ENCODE measurements around the gene PITX1.
A peak's percentile ranks its signal among the peaks of the same experiment; 100 is the strongest.

Gene PITX1

GRCh38 chr5:135045488-135045887 is 11.5 kb upstream of the PITX1 start:
- no peak overlapping the region for H3K27ac ChIP-seq
- DNase-seq (ENCODE audit: low read depth, low spot score): no peak

- H3K27ac ChIP-seq: no peak overlapping the region
- DNase-seq (ENCODE audit: low read depth, low spot score): no peak
Observed at GRCh38 chr5:135042595-135042994, 8.6 kb upstream of the PITX1 start.

GRCh38 chr5:135041726-135042125 is 7.7 kb upstream of the PITX1 start:
- no peak for DNase-seq (ENCODE audit: low read depth, low spot score)
- no peak overlapping the region for H3K27ac ChIP-seq

GRCh38 chr5:135041145-135041587 is 7.1 kb upstream of the PITX1 start:
- no peak for DNase-seq (ENCODE audit: low read depth, low spot score)
- no peak overlapping the region for H3K27ac ChIP-seq

- no peak for DNase-seq (ENCODE audit: low read depth, low spot score)
- H3K27ac ChIP-seq: no peak overlapping the region
Observed at GRCh38 chr5:135040333-135041144, 6.5 kb upstream of the PITX1 start.

GRCh38 chr5:135040034-135040332 is 6.0 kb upstream of the PITX1 start:
- DNase-seq (ENCODE audit: low read depth, low spot score): no peak
- no peak overlapping the region for H3K27ac ChIP-seq

- peak overlapping the region; percentile 9 for H3K27ac ChIP-seq
- no peak for DNase-seq (ENCODE audit: low read depth, low spot score)
Observed at GRCh38 chr5:135039271-135040033, 5.4 kb upstream of the PITX1 start.

GRCh38 chr5:135038813-135039270 is 4.8 kb upstream of the PITX1 start:
- no peak for DNase-seq (ENCODE audit: low read depth, low spot score)
- peak overlapping the region; percentile 9 for H3K27ac ChIP-seq

GRCh38 chr5:135038205-135038812 is 4.3 kb upstream of the PITX1 start:
- no peak for DNase-seq (ENCODE audit: low read depth, low spot score)
- peak overlapping the region; percentile 9 for H3K27ac ChIP-seq

GRCh38 chr5:135037519-135038204 is 3.6 kb upstream of the PITX1 start:
- no peak for DNase-seq (ENCODE audit: low read depth, low spot score)
- peak overlapping the region; percentile 9 for H3K27ac ChIP-seq

- H3K27ac ChIP-seq: peak overlapping the region; percentile 94
- no peak for DNase-seq (ENCODE audit: low read depth, low spot score)
Observed at GRCh38 chr5:135036405-135036804, 2.4 kb upstream of the PITX1 start.

- H3K27ac ChIP-seq: peak overlapping the region; percentile 94
- DNase-seq (ENCODE audit: low read depth, low spot score): no peak
Observed at GRCh38 chr5:135035678-135036030, 1.6 kb upstream of the PITX1 start.

GRCh38 chr5:135034963-135035677 is 1.1 kb upstream of the PITX1 start:
- peak overlapping the region; percentile 94 for H3K27ac ChIP-seq
- no peak for DNase-seq (ENCODE audit: low read depth, low spot score)

GRCh38 chr5:135034236-135034962 is 371 bp upstream of the PITX1 start:
- peak overlapping the region; percentile 94 for H3K27ac ChIP-seq
- DNase-seq (ENCODE audit: low read depth, low spot score): peak; percentile 50

- H3K27ac ChIP-seq: peak overlapping the region; percentile 94
- DNase-seq (ENCODE audit: low read depth, low spot score): no peak
Observed at GRCh38 chr5:135032999-135033861, 798 bp downstream of the PITX1 start.

- peak overlapping the region; percentile 94 for H3K27ac ChIP-seq
Observed at GRCh38 chr5:135032695-135032998, 1.4 kb downstream of the PITX1 start.

GRCh38 chr5:135031813-135032694 is 2.0 kb downstream of the PITX1 start:
- peak overlapping the region; percentile 94 for H3K27ac ChIP-seq

More at GRCh38 chr5:135032695-135032998, 1.4 kb downstream of the PITX1 start:
- DNase-seq (ENCODE audit: low read depth, low spot score): no peak

More at GRCh38 chr5:135031813-135032694, 2.0 kb downstream of the PITX1 start:
- no peak for DNase-seq (ENCODE audit: low read depth, low spot score)

Data from epithelial cell of prostate (primary cell).